NCI-H510A (cell line): ENCODE measurements around the gene USP47.

Source experiments
- DNase-seq: peaks from one replicate; lab custom pipeline; 2025; lab: John Stamatoyannopoulos, UW

The USP47 gene

DNA sequence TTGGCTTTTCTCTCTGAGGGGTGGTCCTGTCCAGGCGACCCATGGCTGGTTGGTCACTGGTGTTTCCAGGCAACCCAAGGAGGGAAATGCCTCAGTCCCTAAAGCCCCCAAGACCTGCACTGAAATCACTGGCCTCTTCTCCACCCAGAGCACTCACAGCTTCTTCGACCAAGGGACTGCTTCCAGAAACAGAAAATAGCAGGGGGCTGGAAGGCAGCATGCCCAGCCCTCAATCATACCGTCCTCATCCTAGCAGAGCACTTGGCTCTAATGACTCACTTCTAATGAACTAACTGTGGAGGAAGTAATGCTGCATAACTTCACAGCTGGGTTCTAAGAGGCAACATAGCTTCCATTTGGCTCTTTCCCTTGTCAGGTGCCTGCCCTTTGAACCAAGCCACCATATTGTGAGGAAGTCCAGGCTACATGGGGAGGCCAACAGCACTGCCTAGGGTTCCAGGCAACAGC is 139.1 kb downstream of the USP47 start:
- no peak for DNase-seq

DNA sequence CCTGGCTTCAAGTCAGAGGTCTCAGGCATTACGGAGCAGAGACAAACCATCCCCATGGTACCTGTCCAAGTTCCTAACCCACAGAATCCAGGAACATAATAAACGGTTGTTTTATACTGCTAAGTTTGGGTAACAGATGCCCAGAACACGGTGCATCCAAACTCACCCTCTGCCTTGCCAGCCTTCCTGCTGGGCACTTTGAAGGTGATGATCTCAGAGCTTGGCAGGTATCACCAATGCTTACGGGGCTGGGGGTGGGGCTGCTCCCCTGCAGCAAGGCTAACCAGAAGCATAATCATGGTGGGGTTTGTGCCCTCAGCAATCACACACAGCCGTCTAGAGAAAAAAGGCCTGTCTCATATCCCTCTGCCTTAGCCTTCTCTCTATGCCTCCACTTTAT is 139.6 kb downstream of the USP47 start:
- no peak for DNase-seq

DNA sequence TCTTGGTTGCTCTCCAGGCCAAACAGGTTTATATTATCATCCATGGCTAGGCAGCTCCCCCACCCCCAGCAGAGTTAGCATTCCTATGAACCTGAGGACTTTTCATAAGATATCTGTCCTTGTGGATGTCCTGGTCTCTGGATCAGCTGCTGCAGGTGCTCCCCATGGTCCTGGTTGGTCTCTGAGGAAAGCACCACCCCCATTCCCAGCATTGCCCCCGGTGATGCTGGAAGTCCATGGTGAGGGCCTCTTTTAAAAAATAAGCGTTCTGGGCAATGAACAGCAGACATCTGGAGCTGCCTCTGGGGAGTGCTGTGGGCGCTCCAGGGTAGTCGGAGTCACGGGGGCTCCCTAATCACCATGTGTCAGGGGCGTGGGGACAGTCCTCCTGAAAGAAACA is 140.1 kb downstream of the USP47 start:
- no peak for DNase-seq

DNA sequence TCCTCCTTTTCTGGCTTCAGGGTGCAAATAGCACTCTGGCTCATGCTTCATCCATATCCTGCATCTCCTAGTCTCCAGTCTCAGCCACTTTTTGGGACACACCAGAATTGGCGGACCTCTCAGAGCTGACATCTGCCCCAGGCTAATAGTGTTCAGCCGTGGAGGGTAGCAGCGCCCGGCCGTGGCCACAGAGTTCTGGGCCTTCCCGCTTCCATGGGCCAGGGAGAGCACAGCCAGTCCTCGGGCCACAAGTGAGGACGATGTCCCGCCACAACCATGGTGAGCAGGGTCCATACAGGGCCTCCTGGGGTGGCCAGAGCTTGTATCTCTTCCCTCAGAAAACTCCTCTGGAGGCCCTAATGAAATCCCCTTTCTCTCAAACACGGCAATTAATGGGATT is 140.7 kb downstream of the USP47 start:
- DNase-seq, result no peak

DNA sequence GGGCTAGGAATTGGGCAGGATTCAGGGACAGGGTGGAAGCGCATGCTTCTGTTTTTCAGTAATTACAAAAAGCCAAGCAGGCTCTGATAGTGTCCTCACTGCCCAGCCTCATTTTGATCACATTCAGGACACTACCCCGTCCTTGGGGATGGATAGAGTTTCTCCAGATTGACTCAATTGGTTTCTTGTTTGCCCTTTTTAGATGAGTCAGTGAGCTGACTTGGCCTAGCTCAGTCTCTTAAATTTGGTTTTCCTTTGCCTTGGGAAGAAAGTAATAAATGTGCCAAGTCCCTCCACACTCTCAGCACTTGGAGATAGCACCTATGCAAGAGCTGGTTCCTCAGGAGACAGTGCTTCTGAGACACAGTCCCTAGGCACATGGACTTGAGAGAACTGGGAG is 141.2 kb downstream of the USP47 start:
- DNase-seq, result no peak

DNA sequence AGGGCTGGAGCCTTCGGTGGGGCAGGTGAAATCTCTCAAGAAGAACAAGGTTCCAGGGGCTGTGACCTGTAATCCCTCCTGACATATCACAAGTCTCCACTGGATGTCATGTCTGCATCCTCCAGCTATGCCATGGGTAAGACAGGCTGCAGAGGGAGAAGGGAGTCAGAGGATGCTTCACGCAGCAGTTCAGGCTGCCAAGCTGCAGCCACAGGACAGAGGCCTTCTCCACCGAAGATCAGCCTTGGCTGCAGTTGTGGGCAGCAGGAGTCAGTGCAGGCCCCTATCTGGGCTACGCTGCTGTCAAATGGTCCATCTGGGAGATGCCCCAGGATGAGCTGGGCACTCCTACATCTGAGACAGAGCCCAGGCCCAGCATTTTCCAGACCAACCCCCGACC is 141.7 kb downstream of the USP47 start:
- DNase-seq, result no peak

DNA sequence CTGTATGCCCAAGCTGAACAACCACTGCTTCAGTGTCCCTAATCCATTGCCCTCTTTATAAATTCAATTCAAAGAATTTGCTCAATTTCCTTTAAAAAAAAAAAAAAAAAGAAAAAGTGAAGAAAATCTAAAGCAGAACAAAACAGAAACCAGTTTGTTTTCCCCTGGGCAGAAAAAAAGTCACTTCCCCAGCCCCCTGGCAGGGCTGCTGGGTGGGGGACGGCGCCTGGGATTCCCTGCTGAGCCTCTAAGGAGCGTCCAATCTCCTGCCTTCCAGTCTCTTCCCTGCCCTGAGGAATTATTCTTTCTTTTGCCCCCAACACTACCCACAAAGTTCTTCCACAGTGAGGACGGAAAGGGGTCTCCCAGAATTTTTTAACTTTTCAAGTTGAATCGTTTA is 142.8 kb downstream of the USP47 start:
- DNase-seq, result no peak

DNA sequence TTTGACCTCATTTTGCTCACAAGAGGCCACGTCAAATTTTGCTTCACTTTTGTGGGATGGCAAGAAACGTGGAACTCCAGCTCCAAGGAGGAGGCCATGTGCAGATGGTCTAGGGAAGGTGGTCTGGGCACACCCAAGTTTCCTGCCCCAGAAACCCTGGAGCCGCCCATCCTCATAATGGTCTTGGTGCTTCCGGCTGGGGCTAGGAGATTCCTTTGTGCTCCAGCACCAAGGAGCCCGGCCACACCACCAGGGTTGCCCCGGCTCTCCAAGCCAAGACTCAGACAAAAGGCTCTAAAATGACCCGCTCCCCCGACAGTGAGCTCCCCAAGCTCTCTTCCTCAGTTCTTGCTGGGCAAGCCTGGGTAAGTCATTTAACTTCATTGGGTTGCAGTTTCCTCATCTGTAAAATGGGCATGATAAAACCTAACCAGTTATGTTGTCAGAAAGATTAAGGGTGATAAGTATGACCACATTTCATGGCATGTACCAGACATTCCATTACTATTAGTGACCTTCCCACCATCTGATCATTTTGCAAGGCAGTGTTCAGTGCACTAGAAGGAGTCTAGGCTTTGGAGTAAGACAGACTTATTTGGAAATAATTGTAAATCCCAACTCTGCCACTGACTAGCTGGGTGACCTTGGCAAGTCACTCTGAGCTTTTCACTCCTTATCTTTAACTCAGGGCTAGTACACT is 143.4 kb downstream of the USP47 start:
- DNase-seq, result no peak

DNA sequence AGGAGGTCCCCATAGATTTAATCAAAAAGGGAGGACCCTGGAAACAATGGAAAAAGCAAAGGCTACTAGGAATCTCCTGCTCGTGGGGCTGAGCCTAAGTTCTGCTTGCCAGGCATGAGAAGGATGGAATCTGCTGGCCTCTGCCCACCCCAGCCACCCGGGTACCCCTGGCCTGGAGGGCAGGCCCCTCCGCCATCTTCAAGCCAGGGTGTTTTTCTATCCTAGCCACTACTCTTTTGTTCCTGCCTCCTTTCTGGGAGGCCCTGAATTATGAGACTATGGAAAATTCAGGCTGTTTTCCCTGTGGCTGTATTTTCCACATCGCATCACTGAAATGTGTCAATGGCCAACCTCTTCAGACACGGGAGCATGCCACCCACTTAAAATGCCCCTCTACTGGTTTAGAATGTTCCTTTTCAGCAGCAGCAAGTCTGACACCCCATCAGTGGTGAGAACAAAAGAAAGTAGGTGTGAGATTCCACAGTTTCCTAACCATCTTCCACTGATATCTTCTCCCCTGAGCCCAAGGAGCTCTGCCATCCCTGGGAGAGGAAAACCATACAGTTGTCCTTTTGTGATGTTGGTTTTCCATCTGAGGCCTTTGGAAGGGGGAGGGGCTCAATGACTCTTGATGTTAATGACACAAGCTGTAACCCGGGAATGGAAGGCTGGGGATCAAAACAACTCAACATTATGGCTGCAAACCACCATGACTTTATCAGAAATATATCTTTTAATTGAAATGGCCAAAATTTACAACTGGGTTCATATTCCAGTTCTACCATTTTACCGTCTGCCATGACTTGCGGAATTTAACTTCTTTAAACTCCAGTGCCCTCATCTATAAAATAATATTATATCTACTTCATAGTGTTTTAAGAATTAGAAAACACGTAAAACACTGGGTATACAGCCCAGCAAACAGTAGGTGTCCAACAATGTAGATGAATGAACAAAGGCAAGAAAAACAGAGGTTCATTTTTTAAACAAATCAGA is 144.5 kb downstream of the USP47 start:
- no peak for DNase-seq

DNA sequence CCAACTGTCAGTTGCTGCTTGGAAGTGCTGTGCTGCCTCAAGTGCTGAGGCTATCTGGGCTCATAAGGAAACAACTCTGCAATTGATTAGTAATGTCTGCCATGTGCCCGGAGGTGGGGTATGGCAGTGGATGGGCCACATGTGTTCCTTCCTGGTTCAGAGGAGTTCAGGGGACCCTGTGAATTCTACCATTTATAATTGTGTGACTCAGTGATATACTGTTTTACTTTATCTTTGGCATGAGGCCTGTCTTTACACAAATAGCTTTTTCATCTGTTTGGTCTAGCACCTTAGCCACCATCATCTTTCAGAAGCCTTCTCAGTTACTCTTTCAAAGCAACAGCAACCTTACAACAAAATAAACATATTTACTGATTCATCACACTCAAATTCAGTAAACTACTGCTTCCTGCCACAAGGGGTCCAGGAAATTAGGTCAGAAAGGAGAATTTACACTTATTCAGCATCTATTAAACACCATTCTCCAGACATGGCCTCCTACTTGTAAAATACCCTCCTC is 145.8 kb downstream of the USP47 start:
- DNase-seq, result no peak

DNA sequence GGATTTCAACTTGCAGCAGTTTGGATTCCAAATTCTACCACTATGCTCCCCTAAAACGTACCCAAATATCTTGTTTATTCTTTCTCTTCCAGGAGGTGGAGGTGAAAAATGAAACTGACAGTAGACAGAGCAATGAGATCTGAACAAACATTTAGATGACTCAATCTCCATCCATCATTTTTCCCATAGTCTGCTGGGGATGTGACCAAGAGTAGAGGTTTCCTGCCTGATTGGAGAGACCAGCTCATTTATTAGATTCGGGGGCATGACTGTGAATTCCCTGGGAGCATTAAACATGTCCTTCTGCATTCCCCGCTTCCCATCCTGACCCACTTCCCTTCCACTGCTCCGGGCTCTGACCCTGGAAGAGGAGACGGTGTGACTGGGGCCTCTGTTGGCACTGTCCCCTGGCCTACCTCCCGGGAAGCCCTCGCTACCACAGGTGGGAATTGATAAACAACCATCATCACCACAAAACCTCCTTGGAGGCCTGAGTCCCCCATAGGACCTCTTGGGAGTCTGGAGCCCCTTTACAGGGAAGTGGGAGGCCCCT is 146.4 kb downstream of the USP47 start:
- no peak for DNase-seq

DNA sequence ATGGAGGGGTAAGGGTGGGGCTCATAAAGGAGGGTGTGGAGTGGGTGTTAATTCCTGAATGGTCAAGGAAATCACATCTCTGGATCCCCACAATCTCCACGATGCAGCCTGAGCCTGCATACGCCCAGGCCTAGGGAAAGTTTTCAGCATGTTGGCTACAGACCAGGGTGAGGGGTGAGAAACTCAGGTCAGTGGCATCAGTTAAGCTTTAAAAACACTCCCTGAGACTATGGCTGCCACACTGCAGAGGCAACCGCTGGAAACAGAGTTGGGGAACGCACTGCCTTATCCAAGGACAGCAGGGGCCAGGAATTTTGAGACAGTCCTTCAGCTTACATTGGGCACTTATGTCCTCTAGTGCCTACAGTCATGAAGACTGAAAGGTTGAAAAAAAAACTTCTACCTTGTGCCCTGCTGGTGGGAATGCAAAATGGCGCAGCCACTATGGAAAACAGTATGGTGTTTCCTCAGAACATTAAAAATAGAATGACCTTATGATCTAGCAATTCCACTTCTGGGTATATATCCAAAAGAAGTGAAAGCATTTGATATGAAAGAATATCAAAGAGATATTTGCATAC is 147.0 kb downstream of the USP47 start:
- DNase-seq, result no peak

DNA sequence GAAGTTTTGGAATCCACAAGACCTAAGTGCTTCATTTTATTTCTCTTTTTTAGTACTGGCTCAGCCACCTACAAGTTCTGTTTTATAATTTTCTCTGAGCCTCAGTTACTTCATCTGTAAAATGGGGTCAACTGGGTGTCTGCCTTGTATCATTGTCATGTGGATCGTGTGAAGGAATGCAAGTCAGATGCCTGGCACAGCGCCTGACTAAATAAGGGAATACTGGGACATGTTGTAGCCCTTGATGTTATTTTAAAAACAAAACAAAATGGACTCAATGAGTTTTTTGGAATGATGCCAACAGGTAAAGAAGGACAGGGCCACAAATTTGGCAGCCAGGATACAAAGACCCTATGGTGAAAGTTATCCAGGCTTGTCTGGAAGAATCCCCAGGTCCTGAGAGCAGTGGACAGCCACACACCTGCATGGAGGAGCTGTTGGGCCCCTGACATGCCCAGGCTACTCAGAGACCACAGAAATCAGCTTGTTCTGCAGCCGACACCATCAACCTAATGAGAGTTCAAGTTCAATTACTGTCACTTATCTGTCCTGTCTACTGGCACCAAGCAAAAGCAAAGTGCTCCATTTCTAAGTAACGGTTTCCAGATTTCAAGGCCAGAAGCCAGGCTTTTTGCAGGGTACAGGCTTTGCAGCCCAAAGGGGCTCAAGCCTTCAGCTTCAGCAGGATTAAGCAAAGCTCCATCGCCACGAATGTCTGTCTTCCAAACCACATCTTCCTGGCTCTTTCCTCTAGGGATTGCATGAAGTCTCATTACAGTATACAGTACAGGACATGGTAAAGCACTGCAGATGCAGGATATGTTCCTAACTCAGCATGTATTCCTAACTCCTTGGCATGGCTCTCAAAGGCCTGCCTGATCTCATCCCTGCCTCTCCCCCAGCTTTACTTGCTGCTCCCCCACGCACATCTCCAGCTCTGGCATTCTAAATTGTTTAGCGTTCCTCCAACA is 148.3 kb downstream of the USP47 start:
- DNase-seq, result no peak

DNA sequence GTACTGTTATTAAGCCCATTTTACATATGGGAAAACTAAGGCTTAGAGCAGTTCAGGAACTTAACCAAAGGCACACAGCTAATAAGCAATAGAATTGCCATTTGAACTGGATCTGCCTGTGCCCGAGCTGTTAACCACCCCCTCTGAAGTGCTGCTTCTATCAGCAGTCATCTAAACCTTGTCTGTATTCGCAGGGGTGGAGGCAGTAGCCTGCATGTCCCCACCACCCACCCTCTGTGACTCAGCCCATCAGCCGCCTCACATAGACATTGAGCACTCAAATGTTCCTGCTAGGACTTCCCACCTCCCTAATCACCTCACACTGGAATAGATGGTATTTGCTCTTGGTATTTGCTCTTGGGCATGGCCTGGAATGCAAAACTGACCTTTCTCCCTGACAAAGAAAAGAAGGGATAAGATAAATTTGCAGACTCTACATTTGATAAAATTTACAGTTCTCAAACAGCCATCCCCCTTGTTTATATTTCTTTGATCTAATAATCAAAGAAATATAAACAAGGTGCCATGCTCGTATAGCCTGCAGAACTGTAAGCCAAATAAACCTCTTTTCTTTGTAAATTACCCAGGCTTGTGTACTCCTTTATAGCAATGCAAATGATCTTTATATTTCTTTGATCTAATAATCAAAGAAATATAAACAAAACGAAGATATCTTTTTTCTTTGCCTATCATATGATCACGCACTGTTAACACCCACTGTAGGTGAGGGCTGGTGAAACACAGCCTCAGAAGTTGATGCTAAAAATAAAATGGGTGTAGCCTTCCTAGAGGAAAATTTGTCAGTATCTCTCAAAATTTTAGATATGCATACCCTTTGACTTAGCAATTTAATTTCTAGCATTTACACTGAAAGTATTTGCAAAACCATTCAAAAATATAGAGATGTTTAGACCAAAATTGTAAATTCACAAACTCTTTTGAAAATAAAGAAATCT is 150.8 kb downstream of the USP47 start:
- DNase-seq, result no peak

DNA sequence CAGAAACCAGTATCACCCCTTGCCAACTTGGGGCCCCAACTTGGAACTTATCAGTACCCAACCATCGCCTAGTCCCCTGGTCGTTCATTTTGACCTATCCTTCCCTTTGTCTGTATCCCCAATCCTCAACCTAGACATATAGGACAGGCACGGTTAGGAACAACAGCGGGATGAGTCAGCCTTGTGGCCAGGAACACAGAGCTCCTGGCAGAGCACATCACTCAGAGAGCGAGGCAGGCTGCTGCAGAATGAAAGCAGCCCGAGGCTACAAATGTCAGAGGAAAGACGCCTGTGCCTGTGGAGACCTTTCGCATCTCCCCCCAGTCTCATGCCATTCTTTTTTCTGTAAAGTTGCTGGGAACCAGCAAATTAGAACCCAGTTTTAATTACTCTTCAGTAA is 152.1 kb downstream of the USP47 start:
- no peak for DNase-seq

DNA sequence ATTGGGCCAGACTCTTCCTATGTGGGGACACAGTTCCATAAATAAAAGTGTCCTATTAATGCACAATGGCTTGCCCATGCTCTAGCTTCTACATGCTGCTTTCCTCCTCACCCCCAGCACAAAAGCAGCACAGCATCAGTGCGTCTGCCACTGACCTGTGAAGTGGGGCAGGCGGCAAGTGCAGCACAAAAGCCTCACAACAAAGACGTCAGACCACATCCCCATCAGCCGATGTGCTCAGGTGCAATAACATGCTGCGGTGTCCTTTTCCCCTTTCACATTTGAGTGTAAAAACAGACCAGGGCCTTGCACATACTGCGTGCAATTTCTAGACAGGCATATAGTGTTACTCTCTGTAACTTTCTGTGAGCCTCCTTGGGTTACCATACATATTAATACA is 153.8 kb downstream of the USP47 start:
- DNase-seq, result no peak

DNA sequence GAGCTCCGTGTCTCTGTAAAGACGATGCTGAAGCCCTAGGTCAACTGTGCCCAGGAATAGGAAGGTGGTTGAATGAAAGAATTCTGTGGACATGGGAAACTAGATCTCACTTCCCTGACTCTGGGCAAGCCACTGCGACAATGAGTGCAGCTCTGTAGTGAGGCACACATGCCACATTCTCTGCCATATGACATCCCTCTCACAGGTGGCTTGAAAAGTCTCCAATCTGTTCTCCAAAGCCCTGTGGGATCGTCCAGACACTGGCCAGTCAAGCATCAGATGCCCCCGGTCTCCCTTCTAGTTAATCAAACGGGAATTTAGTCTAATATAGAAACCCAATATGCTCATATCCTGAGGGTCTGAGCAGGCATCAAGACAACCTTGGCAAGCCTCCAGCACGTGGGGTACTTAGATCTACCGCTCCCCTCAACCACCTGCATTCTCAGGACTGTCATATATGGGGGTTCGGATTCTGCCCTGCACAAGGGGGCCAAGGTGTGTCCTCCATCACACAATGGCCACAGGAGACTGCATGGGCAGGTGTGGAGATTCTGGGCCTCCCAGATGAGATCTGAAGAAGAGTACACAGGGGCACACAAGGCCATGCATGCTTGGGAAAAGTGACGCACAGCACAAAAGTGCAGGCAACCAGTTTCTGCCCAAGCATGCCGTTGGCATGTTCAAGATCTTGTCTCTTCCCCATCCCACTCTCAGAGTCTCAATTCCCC is 154.7 kb downstream of the USP47 start:
- DNase-seq, result no peak

DNA sequence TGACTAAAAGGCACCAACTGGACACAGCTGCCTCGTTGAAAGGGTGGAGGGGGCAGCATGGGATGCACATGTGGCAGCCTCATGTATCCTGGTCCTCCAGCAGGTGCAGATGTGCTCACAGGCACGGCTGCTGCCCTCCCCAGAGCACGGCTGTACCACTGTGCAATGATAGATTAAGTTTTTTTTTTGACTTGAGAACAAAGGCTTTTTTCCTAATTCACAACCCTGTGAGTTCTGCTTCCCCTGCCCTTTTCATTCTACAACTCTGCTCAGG is 155.2 kb downstream of the USP47 start:
- DNase-seq, result no peak

DNA sequence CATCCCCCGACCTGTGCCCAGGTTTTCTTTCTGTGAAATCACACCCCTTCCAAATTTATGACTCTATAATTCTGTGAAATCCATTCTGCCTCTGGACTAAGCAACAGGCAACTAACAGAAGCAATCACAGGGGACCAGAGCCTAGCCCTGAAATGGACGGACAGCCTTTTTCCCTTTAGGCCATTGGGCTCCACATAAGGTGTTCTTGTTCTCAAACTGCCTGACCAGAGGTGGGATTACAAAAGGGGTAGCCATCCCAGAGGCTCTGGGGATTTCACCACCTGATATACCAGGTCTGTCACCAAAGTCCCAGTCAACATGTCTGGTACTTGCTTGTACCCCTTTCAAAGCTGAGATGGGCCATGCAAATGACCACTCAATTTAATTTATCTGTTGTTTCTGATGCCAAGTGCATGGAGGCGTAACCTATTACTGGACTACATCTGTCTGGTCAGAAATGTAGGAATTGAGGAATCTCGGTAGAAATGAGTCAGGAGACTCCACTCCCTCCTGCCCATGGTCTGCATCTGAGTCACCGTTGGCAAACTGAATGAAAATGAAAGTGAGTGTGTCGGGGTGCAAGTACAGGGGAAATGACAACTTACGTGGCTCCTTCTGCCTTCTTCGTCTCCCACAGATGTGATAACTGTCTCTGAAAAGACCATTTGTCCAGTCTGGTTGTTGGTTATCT is 156.5 kb downstream of the USP47 start:
- no peak for DNase-seq
